NCI-H146 (cell line): ENCODE results near the gene MMP24.
"Not testable (repeated sequence)": the region's sequence is repeated elsewhere in the genome, so short reads cannot be mapped to it uniquely, and the experiment has no call there.

Source experiments
- DNase-seq: peaks from one replicate; lab custom pipeline; 2025; lab: John Stamatoyannopoulos, UW

Gene MMP24

GRCh38 chr20:35216541-35216940, 9.9 kb upstream of the MMP24 start:
- no peak for DNase-seq

GRCh38 chr20:35223941-35224340, 2.5 kb upstream of the MMP24 start:
- DNase-seq, result no peak

GRCh38 chr20:35224536-35224935, 2.0 kb upstream of the MMP24 start:
- no peak for DNase-seq

GRCh38 chr20:35225319-35226125, 968 bp upstream of the MMP24 start:
- no peak for DNase-seq

GRCh38 chr20:35226884-35227681, 593 bp downstream of the MMP24 start:
- peak; percentile 68 for DNase-seq

- no peak for DNase-seq
Observed at GRCh38 chr20:35232575-35232974, 6.1 kb downstream of the MMP24 start.

- DNase-seq, result no peak
Observed at GRCh38 chr20:35235881-35236280, 9.4 kb downstream of the MMP24 start.

GRCh38 chr20:35237486-35237885, 11.0 kb downstream of the MMP24 start:
- no peak for DNase-seq

- no peak for DNase-seq
Observed at GRCh38 chr20:35238170-35238569, 11.7 kb downstream of the MMP24 start.

GRCh38 chr20:35238735-35239134, 12.2 kb downstream of the MMP24 start:
- no peak for DNase-seq

GRCh38 chr20:35240083-35240810, 13.8 kb downstream of the MMP24 start:
- no peak for DNase-seq

- DNase-seq, result no peak
Observed at GRCh38 chr20:35240811-35241293, 14.4 kb downstream of the MMP24 start.

- no peak for DNase-seq
Observed at GRCh38 chr20:35243317-35243716, 16.8 kb downstream of the MMP24 start.

GRCh38 chr20:35243986-35244385, 17.5 kb downstream of the MMP24 start:
- peak; percentile 65 for DNase-seq

- DNase-seq, result no peak
Observed at GRCh38 chr20:35246723-35247122, 20.2 kb downstream of the MMP24 start.

- no peak for DNase-seq
Observed at GRCh38 chr20:35248641-35249475, 22.4 kb downstream of the MMP24 start.

- no peak for DNase-seq
Observed at GRCh38 chr20:35251613-35251940, 25.1 kb downstream of the MMP24 start.

- no peak for DNase-seq
Observed at GRCh38 chr20:35252037-35252461, 25.6 kb downstream of the MMP24 start.

- DNase-seq, result not testable (repeated sequence)
Observed at GRCh38 chr20:35252598-35252997, 26.1 kb downstream of the MMP24 start.

- no peak for DNase-seq
Observed at GRCh38 chr20:35253010-35253409, 26.5 kb downstream of the MMP24 start.

- no peak for DNase-seq
Observed at GRCh38 chr20:35254448-35254999, 28.0 kb downstream of the MMP24 start.
